Activated CD4-positive, alpha-beta memory T cell treated with anti-CD3 and anti-CD28 coated beads for 36 hours (primary cell): ENCODE results near the gene PSME3IP1. TPM values are rescaled to one million over a fixed set of nuclear protein-coding genes. Genes with fewer than 3 reads are reported as not detected.
A peak's percentile ranks its signal among the peaks of the same experiment; 100 is the strongest.

Experiments
- CTCF ChIA-PET: fragments of 350-600 bp; sonication (Branson Sonifier 250); formaldehyde crosslinking; loops from one replicate; lab custom pipeline; 2021; ENCODE audit warnings: antibody characterized with exemption, inconsistent platforms; lab: Charles Lee
- POLR2A ChIA-PET: fragments of 350-600 bp; sonication (Branson Sonifier 250); formaldehyde crosslinking; loops from one replicate; lab custom pipeline; 2021; ENCODE audit warnings: antibody characterized with exemption; lab: Charles Lee
- DNase-seq: peaks from one replicate; pipeline ENCODE4 v3.0.0-alpha.2; 2020
- H3K27ac Mint-ChIP-seq: one replicate; pipeline ENCODE4 v1.8.0; 2021; ENCODE audit warnings: mixed read lengths
- H3K27me3 Mint-ChIP-seq: one replicate; pipeline ENCODE4 v1.8.0; 2021; ENCODE audit warnings: mixed read lengths
- H3K36me3 Mint-ChIP-seq: one replicate; pipeline ENCODE4 v1.8.0; 2021; ENCODE audit warnings: mixed read lengths
- H3K4me1 Mint-ChIP-seq: one replicate; pipeline ENCODE4 v1.8.0; 2021; ENCODE audit warnings: low read depth, mixed read lengths
- H3K4me3 Mint-ChIP-seq: one replicate; pipeline ENCODE4 v1.8.0; 2021; ENCODE audit warnings: mild to moderate bottlenecking, mixed read lengths
- H3K9me3 Mint-ChIP-seq: one replicate; pipeline ENCODE4 v1.8.0; 2021; ENCODE audit warnings: mixed read lengths
- intact Hi-C: fragments of 100-400 bp; cut with micrococcal nuclease; formaldehyde crosslinking; loops from one replicate; pipeline ENCODE4 v1.15.1; 2023
- total RNA-seq, 2 experiments: library from RNA; stranded (reverse); gene quantifications; one replicate each; pipeline ENCODE4 v1.2.3, GENCODE V29; 2021

The PSME3IP1 gene
- total RNA-seq, 2 experiments from 2014 or later = 101 to 102 TPM

DNA sequence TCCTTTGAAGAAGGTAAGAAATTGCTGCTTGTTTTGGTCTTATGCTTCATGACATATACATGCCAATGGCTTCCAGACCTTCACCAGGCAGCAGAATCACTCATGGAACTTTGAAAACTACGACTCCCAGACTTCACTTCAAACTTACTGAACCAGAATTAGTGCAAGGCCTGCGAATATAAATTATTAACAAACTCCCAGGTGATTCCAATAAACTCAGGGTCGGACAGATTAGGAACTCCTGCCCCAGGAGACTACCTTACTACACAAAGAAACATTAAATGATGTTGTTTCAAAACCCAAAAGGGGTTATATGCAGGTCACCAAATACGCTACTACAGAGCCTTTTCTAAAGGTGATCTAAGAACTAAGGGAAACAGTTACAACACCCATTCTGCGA is 20.4 kb downstream of the PSME3IP1 start:
- POLR2A ChIA-PET = no interaction called here
- no peak for DNase-seq
- CTCF ChIA-PET = no interaction called here
- no peaks in the 10 kb centered on the region for H3K27me3 Mint-ChIP-seq
- H3K4me3 Mint-ChIP-seq = no peak overlapping the region
- peaks cover 3% of the 10 kb centered on the region for H3K4me1 Mint-ChIP-seq
- no peaks in the 10 kb centered on the region for H3K9me3 Mint-ChIP-seq
- peaks cover 35% of the 10 kb centered on the region for H3K36me3 Mint-ChIP-seq
- intact Hi-C loops = no loop called here
- H3K27ac Mint-ChIP-seq = no peak overlapping the region

DNA sequence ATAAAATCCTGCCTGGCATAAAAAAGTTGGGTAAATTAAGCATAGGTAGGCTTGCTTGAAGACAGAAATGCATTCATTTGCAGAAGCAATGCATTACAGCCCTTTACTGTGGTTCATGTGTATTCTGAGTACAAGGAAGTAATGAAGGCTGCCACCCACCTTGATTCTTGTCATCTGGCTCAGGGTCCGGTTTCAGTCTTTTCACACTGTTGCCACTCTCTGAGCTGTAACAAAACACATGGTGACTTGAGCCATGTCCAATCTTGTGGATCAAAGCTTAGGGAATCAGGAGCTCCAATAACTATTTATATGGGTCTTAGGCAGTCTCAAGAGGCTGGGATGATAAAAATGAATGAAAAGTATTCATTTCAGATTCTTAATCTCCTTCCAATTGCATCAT is 22.0 kb downstream of the PSME3IP1 start:
- ChIA-PET POLR2A (no interaction called here), CTCF (interaction anchor here (0.6 kb wide), 1 partner anchor 145 kb away, joined by 3 read pairs; no protein-coding TSS in a partner anchor)
- no peaks in the 10 kb centered on the region for H3K9me3 Mint-ChIP-seq
- no peak for DNase-seq
- no peak overlapping the region for H3K27ac Mint-ChIP-seq
- peaks cover 43% of the 10 kb centered on the region for H3K36me3 Mint-ChIP-seq
- peaks cover 3% of the 10 kb centered on the region for H3K4me1 Mint-ChIP-seq
- no peaks in the 10 kb centered on the region for H3K27me3 Mint-ChIP-seq
- intact Hi-C loops = no loop called here
- H3K4me3 Mint-ChIP-seq = no peak overlapping the region

DNA sequence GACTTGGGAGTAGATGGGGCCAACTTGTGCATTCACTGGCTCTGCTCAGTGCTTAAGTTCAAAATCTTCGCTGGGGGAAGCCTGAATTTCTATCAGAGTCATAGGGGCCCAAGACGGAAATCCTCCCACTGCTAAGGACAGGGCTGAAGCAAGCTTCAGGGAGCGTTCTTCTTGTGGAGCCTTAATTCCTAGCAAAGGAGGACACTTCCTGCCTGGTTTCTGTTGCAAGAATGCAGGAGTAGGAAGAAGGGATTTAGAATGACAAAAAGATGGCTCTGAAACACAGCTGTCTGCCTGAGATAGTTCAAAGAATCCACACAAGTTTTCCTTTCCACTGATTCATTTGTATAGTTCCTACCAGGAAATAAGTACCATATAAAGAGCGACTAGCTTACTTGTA is 26.4 kb downstream of the PSME3IP1 start:
- H3K36me3 Mint-ChIP-seq = peaks cover 38% of the 10 kb centered on the region
- no peak overlapping the region for H3K4me3 Mint-ChIP-seq
- ChIA-PET CTCF (no interaction called here), POLR2A (no interaction called here)
- H3K4me1 Mint-ChIP-seq = no peaks in the 10 kb centered on the region
- no peak for DNase-seq
- H3K27me3 Mint-ChIP-seq = no peaks in the 10 kb centered on the region
- no peak overlapping the region for H3K27ac Mint-ChIP-seq
- no peaks in the 10 kb centered on the region for H3K9me3 Mint-ChIP-seq
- intact Hi-C loops = no loop called here

DNA sequence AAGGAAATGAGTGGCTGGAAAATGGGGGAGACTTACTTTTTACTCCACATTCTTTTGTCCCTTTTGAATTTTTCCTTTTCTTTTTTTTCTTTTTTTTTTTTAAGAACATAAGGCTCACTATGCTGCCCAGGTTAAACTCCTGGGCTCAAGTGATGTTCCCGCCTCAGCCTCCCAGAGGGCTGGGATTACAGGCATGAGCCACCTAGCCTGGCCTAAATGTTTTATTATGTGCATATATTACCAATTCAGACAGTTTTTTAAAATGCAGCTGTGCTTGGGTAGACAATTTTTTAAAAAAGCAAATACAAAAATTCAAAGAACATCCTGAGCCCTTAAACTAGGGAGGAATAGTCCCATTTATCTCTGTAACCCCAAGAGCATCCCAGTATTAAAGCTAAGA is 28.3 kb downstream of the PSME3IP1 start:
- no peaks in the 10 kb centered on the region for H3K27me3 Mint-ChIP-seq
- H3K9me3 Mint-ChIP-seq = no peaks in the 10 kb centered on the region
- CTCF ChIA-PET = no interaction called here
- DNase-seq = no peak
- intact Hi-C loops = no loop called here
- POLR2A ChIA-PET = no interaction called here
- H3K4me3 Mint-ChIP-seq = no peak overlapping the region
- peaks cover 2% of the 10 kb centered on the region for H3K4me1 Mint-ChIP-seq
- no peak overlapping the region for H3K27ac Mint-ChIP-seq
- peaks cover 42% of the 10 kb centered on the region for H3K36me3 Mint-ChIP-seq

DNA sequence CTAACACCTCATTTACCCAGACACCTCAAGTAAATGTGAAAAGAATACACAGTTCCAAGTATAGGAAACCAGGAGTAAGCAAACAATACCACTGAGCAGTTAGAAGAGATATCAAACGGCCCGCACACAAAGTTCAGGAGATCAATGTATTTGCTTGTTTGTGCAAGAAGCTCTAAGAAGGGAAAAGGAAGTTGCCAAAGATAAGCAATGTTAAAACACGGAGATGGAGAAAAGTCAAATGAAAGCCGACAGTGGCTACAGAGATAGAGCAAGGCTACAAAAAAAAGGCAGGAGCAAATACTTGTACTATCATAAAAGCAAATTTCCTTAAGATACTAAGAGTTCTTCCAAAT is 29.5 kb downstream of the PSME3IP1 start:
- Mint-ChIP-seq H3K4me1 (peaks cover 10% of the 10 kb centered on the region), H3K27ac (no peak overlapping the region), H3K27me3 (no peaks in the 10 kb centered on the region), H3K4me3 (no peak overlapping the region), H3K9me3 (no peaks in the 10 kb centered on the region), H3K36me3 (peaks cover 47% of the 10 kb centered on the region)
- no peak for DNase-seq
- intact Hi-C loops = no loop called here
- ChIA-PET CTCF (interaction anchor here (0.6 to 1.2 kb wide), 4 partner anchors 48 to 192 kb away, joined by 3 read pairs; no protein-coding TSS in a partner anchor), POLR2A (no interaction called here)

DNA sequence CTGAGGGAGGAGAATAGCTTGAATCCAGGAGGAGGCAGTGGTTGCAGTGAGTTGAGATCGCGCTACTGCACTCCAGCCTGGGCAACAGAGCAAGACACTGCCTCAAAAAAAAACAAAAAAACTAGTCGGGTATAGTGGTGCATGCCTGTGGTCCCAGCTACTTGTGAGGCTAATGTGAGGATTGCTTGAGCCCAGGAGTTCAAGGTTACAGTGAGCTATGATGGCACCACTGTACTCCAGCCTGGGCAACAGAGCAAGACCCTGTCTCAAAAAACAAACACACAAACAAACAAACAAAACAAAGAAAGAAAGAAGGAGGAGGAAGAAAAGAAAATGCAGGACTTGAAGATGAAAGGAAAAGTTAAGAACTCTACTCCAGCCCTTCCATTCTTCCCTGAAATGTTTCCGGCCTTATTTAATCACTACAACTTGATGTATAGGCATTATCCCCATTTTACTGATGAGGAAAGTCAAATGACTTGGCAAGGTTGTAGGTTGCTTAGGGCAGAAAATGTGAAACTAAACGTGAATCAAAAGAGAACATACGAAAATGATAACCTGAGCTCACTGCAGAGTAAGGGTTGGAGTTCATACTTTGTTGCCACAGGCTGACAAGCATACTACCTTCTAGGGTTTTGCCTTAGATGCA is 30.0 kb downstream of the PSME3IP1 start:
- Mint-ChIP-seq H3K27ac (no peak overlapping the region), H3K4me1 (peaks cover 10% of the 10 kb centered on the region), H3K36me3 (peaks cover 43% of the 10 kb centered on the region), H3K4me3 (no peak overlapping the region), H3K27me3 (no peaks in the 10 kb centered on the region), H3K9me3 (no peaks in the 10 kb centered on the region)
- CTCF ChIA-PET = interaction anchor here (0.6 to 1.5 kb wide), 5 partner anchors 48 to 192 kb away, joined by 3 to 4 read pairs (median 3); no protein-coding TSS in a partner anchor
- POLR2A ChIA-PET = no interaction called here
- intact Hi-C loops = no loop called here
- no peak for DNase-seq

DNA sequence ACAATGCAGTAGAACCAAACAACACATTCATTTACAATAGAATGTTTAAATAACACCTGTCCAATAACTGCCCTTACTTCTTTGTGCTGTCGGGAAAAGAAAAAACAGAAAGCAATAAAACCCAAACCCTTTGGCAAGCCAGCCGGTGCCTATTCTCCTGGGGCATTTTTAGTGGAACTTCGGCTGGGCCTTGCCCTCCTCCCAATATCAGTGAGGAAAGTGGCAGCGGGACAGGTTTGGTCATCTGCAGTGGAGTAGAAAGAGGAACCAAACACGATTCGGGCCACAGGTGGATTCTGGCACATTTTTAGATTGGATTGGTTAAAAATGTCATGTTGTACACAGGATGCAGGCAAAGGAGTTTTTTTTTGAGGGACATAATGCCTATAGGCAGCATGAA is 32.0 kb downstream of the PSME3IP1 start:
- Mint-ChIP-seq H3K36me3 (peaks cover 30% of the 10 kb centered on the region), H3K27me3 (no peaks in the 10 kb centered on the region)

DNA sequence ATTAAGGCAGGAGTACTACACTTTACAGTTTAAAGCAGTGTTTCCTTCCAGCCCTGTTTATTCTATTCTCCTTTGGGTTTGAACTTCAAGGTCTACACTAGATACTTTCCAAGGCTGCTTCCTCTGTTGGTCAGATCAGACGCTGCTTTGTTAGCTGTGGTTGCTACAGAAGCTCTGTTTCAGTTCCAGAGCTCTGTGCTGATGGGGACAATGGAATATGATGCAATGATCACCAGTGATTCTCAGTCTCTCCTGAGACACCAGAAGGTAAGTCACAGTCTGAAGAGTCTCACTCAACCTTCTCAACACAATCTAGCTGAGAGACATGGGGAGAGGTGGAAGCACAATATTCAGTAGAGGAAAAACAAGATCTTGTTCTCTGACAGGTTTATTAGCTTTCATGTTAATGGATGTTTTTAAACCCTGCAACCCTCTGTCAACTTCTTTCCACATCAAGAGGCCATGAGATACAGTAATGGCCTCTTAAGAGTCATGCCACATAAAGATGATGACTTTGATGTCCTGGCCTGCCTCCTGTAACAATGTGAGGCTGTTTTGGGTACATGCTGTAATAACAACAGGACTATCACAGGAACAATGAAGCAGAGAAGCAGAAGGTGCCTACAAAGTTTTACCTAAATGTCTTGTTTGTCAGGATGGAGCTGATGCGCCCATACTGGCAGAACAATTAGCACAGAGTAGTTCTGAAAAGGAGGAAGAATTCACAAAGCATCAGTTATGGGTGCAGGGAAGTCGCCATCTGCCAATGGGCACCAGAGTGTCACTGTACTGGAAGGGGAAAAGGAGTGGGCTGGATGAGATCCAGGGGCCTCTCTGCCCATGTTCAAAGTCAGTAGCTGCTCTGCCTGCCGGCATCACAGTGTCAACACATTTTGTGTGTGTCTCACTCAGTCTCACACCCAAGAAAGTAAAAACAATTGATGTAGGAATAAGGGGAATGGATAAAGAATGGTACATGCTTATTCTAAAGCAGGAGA is 33.4 kb downstream of the PSME3IP1 start:
- H3K4me1 Mint-ChIP-seq = peaks cover 10% of the 10 kb centered on the region
- no peak for DNase-seq
- no peaks in the 10 kb centered on the region for H3K27me3 Mint-ChIP-seq
- H3K36me3 Mint-ChIP-seq = peaks cover 27% of the 10 kb centered on the region
- peak overlapping the region; percentile 23 for H3K27ac Mint-ChIP-seq
- CTCF ChIA-PET = interaction anchor here (0.7 to 1.1 kb wide), 2 partner anchors 68 to 188 kb away, joined by 3 to 5 read pairs; no protein-coding TSS in a partner anchor
- H3K4me3 Mint-ChIP-seq = no peak overlapping the region
- H3K9me3 Mint-ChIP-seq = no peaks in the 10 kb centered on the region
- intact Hi-C loops = no loop called here
- POLR2A ChIA-PET = interaction anchor here (0.9 to 1.6 kb wide), 2 partner anchors 20 to 22 kb away, joined by 4 to 5 read pairs; no protein-coding TSS in a partner anchor

More for the DNA sequence above, 32.0 kb downstream of the PSME3IP1 start:
- no peak overlapping the region for H3K27ac Mint-ChIP-seq
- intact Hi-C loops = no loop called here
- no peak for DNase-seq
- no peak overlapping the region for H3K4me3 Mint-ChIP-seq
- H3K4me1 Mint-ChIP-seq = peaks cover 10% of the 10 kb centered on the region
- H3K9me3 Mint-ChIP-seq = no peaks in the 10 kb centered on the region
- CTCF ChIA-PET = no interaction called here
- POLR2A ChIA-PET = no interaction called here

DNA sequence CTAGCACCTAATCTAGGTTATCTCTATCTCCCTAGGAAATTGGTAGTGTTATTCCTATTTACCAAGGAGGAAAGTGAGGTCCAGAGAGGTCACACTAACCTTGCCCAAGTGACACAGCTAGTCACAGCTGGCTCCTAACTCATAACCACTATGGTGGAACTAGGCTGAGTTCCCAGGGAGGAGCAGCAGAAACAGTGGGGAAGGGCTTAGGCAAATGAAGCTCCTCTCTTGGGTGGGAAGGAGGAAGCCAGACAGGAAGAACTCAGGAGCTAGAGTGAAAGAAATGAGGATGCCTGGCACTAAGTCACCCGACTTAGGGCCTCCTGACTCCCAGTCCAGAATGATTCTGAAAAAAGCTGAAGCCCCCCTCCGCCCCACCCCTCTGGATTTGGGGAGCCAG is 34.5 kb downstream of the PSME3IP1 start:
- H3K4me3 Mint-ChIP-seq = no peak overlapping the region
- DNase-seq = no peak
- H3K36me3 Mint-ChIP-seq = peaks cover 21% of the 10 kb centered on the region
- peaks cover 10% of the 10 kb centered on the region for H3K4me1 Mint-ChIP-seq
- no peaks in the 10 kb centered on the region for H3K9me3 Mint-ChIP-seq
- no peak overlapping the region for H3K27ac Mint-ChIP-seq
- POLR2A ChIA-PET = interaction anchor here (1.4 to 1.6 kb wide), 2 partner anchors 19 to 34 kb away, joined by 4 to 5 read pairs; no protein-coding TSS in a partner anchor
- CTCF ChIA-PET = interaction anchor here (0.7 to 1.3 kb wide), 2 partner anchors 59 to 187 kb away, joined by 3 to 6 read pairs; partner anchors contain the start of gene CPNE2
- H3K27me3 Mint-ChIP-seq = no peaks in the 10 kb centered on the region
- intact Hi-C loops = no loop called here

DNA sequence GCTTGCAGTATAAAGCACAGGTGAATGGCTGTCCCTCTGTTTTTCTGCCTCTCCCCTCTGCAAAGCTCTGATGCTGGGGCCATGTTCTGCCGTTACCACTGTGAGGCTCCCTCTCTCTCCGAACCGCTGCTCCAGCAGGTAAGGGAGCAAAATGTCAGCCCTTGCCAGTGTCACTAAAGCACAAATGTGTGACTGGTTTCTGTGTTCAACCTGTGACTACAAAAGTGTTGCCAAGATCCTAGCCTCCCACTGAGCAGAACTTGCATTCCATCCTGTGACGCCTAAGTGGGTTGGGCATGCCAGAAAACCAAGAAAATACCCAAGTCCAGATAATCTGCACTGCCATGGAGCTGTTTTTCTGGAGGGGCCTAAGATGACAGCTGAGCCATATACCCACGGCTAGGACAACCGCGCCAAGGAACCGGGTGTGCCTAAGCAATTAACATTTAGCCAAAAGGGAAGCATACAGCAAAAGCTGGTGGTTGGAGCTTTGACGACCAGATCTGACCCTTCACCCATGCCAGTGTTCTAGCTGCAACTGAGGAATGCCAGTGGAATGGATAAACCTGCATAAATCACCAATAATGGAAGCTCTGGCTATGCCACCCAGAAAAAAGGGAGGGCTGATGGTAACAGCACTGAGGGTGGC is 35.0 kb downstream of the PSME3IP1 start:
- no peak overlapping the region for H3K4me3 Mint-ChIP-seq
- intact Hi-C loops = no loop called here
- H3K27ac Mint-ChIP-seq = no peak overlapping the region
- no peak for DNase-seq
- CTCF ChIA-PET = interaction anchor here (1.3 kb wide), 1 partner anchor 58 kb away, joined by 6 read pairs; the partner anchor contains the start of gene CPNE2
- POLR2A ChIA-PET = interaction anchor here (1.4 to 1.6 kb wide), 2 partner anchors 18 to 35 kb away, joined by 4 to 5 read pairs; no protein-coding TSS in a partner anchor
- peaks cover 19% of the 10 kb centered on the region for H3K36me3 Mint-ChIP-seq
- peaks cover 10% of the 10 kb centered on the region for H3K4me1 Mint-ChIP-seq
- H3K27me3 Mint-ChIP-seq = no peaks in the 10 kb centered on the region
- H3K9me3 Mint-ChIP-seq = no peaks in the 10 kb centered on the region

DNA sequence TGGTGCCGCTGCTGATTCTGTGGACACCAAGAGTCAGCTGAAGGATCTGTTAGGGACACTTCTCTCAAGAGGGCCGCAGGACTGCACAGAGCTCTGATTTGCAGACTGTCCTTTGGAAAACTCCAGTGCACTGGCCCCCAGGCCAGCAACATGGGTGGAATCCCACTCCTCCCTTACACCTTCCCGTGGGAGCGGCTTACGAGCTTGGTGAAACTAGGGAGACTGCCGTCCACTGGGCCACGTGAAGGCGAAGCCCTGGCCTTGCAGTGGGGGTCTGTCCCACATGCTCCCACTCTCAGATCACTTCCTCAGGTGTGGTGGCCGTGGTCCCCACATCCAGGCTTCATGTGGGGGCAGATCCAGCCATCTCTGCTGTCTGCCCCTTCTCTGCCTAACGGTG is 36.4 kb downstream of the PSME3IP1 start:
- intact Hi-C loops = no loop called here
- POLR2A ChIA-PET = no interaction called here

More for the DNA sequence above, 36.4 kb downstream of the PSME3IP1 start:
- H3K36me3 Mint-ChIP-seq = peaks cover 17% of the 10 kb centered on the region
- DNase-seq = no peak
- H3K9me3 Mint-ChIP-seq = no peaks in the 10 kb centered on the region
- no peak overlapping the region for H3K4me3 Mint-ChIP-seq
- H3K4me1 Mint-ChIP-seq = peaks cover 14% of the 10 kb centered on the region
- H3K27me3 Mint-ChIP-seq = no peaks in the 10 kb centered on the region
- CTCF ChIA-PET = interaction anchor here (1.1 kb wide), 1 partner anchor 185 kb away, joined by 3 read pairs; no protein-coding TSS in a partner anchor
- no peak overlapping the region for H3K27ac Mint-ChIP-seq
